Measurements from ENCODE around the gene TEK.

DNA sequence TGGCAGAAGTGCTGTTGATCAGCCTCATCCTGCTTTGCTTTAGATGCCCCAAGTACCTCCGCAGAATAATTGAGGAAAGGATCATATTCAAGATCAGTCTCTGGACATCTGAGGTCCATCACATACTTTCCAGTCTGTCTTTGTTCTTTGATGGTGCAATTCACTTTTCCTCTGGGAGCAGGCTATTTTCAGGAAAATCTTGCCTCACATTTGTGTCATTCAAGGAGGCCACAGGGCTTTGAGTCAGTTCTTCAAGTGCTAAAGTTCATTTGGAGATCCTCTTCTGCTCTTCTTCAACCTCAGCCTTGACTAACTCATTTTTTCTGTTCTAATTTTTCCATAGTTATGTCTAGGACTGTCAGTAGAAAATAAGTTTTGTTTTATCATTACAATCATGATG lies 169.3 kb downstream of the TEK start:
- TF ChIP-seq EP300 (IDR thresholded peaks at IDR 0.05) (no peak), POLR2A (IDR thresholded peaks at IDR 0.05; ENCODE audit: low read length) (no peak)
- TF ChIP-seq, protein P1, sequence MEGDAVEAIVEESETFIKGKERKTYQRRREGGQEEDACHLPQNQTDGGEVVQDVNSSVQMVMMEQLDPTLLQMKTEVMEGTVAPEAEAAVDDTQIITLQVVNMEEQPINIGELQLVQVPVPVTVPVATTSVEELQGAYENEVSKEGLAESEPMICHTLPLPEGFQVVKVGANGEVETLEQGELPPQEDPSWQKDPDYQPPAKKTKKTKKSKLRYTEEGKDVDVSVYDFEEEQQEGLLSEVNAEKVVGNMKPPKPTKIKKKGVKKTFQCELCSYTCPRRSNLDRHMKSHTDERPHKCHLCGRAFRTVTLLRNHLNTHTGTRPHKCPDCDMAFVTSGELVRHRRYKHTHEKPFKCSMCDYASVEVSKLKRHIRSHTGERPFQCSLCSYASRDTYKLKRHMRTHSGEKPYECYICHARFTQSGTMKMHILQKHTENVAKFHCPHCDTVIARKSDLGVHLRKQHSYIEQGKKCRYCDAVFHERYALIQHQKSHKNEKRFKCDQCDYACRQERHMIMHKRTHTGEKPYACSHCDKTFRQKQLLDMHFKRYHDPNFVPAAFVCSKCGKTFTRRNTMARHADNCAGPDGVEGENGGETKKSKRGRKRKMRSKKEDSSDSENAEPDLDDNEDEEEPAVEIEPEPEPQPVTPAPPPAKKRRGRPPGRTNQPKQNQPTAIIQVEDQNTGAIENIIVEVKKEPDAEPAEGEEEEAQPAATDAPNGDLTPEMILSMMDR (IDR thresholded peaks at IDR 0.05) = no peak
